Spleen (tissue), 11 donors: ENCODE data around the gene CSN1S1. TPM values are rescaled to one million over a fixed set of nuclear protein-coding genes. Genes with fewer than 3 reads are reported as not detected.

ENCODE experiments used
- DNase-seq: peaks from one replicate; pipeline ENCODE4 v3.0.0-alpha.2; 2020
- H3K27ac ChIP-seq, 8 donors: fragments of 200-600 bp; sonication (generic) in 7 of 8; 1 replicate in 4 of 8; 2 replicates in 4 of 8; pipeline versions ENCODE4 v1.5.0 to v1.8.0; 2016 to 2021; ENCODE audit warnings: inconsistent platforms in 4 of 8, mild to moderate bottlenecking in 4 of 8, moderate library complexity in 1 of 8
- H3K27me3 ChIP-seq, 7 donors: fragments of 200-600 bp; sonication (generic) in 6 of 7; replicated peaks in 1 of 7; 1 replicate in 4 of 7; 2 replicates in 3 of 7; pipeline versions ENCODE4 v1.5.0 to v1.8.0; 2016 to 2021; ENCODE audit warnings: inconsistent platforms in 3 of 7, mild to moderate bottlenecking in 1 of 7
- H3K36me3 ChIP-seq, 6 donors: fragments of 200-600 bp; sonication (generic) in 5 of 6; 1 replicate in 4 of 6; 2 replicates in 2 of 6; pipeline versions ENCODE4 v1.5.0 to v1.8.0; 2016 to 2021; ENCODE audit warnings: inconsistent platforms in 2 of 6
- H3K4me1 ChIP-seq, 6 donors: fragments of 200-600 bp; sonication (generic) in 5 of 6; 1 replicate in 3 of 6; 2 replicates in 3 of 6; pipeline versions ENCODE4 v1.5.0 to v1.8.0; 2016 to 2021; ENCODE audit warnings: inconsistent platforms in 3 of 6
- H3K4me3 ChIP-seq, 8 donors: fragments of 200-600 bp; sonication (generic) in 7 of 8; 1 replicate in 4 of 8; 2 replicates in 4 of 8; pipeline versions ENCODE4 v1.5.0 to v1.8.0; 2016 to 2021; ENCODE audit warnings: inconsistent platforms in 4 of 8, mild to moderate bottlenecking in 4 of 8, moderate library complexity in 2 of 8
- H3K9me3 ChIP-seq, 8 donors: fragments of 200-600 bp; sonication (generic) in 7 of 8; 1 replicate in 4 of 8; 2 replicates in 4 of 8; pipeline versions ENCODE4 v1.5.0 to v1.8.0; 2016 to 2021; ENCODE audit warnings: inconsistent platforms in 4 of 8
- CTCF ChIP-seq, 11 experiments: fragments of 200-600 bp in 7 of 11; fragments of 450-650 bp in 4 of 11; sonication (generic) in 4 of 11; IDR thresholded peaks in 8 of 11; conservative IDR thresholded peaks in 3 of 11; 1 replicate in 7 of 11; 2 replicates in 4 of 11; pipeline versions ENCODE4 v1.4.0 to v1.8.0; 2016 to 2021; ENCODE audit warnings: antibody characterized with exemption in 11 of 11, inconsistent platforms in 4 of 11, mild to moderate bottlenecking in 1 of 11
- POLR2A ChIP-seq, 3 donors: fragments of 450-650 bp; IDR thresholded peaks; one replicate each; pipeline ENCODE4 v1.5.1; 2017; ENCODE audit warnings: antibody characterized with exemption in 3 of 3, mild to moderate bottlenecking in 1 of 3
- POLR2AphosphoS5 ChIP-seq, 3 donors: sonication (generic); formaldehyde crosslinking; IDR thresholded peaks; one replicate each; pipeline ENCODE4 v1.5.1; 2017; ENCODE audit warnings: antibody characterized with exemption in 3 of 3
- WGBS, 5 donors: extraction: QIAGEN DNeasy Blood & Tissue Kit in 3 of 5; methylation state at CpG; one replicate each; pipeline versions ENCODE4 v1.1.5 to v1.1.7; 2013 to 2018; 5-methylcytosine and 5-hydroxymethylcytosine counted together
- intact Hi-C: fragments of 100-400 bp; cut with DNase I; formaldehyde crosslinking; loops from one replicate; pipeline ENCODE4 v1.15.0; 2023; ENCODE audit warnings: low total_unique reads
- polyA plus RNA-seq, 3 donors: library from polyadenylated mRNA; stranded (reverse); fragments of 200-250 nt; gene quantifications; one replicate each; pipeline ENCODE4 v1.2.1, GENCODE V29; 2013
- total RNA-seq, 7 donors: library from RNA; depleted of rRNA in 3 of 7; stranded (reverse); fragments of >200 nt in 3 of 7; fragmentation: NEBNext Ultra II Directional in 4 of 7; extraction: Animal tissue kit (Norgen Biotek cat#: 25700) in 4 of 7; gene quantifications; one replicate each; pipeline versions ENCODE4 v1.1.0 to v1.2.1, GENCODE V29; 2016 to 2021
- donor health status: healthy with polysubstance abuse.
- donor health status: DM: no; HTN: no; CAD: no; lungs with moderate emphysema.
- donor health status: DM: no; HTN: no; CAD: no.
- donor health status: Bipolar disorder and iron deficiency.
- donor health status: healthy.
- donor health status: DM: no; HTN: no; CAD: no.
- donor health status: DM: yes; HTN: yes; CAD: no.

Gene CSN1S1
- total and polyA plus RNA-seq, 10 donors = not detected

DNA sequence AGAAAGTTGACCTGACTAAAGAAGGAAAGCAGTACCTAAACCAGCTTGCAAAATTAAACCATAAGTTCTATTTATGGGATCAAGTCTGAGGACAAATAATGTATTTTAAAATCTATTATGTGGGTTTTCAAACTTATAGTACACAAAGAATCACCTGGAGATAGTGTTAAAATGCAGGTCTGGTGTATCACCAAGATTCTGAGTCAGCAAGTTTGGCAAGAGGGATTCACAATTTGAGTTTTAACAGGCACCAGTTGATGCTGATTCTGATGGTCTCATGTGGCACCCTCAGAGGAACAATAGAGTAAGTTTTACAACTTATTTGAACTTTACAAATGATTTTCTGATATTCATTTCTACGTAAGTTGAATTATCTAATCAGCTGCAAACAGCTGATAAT lies 55.8 kb downstream of the CSN1S1 start:
- no peak for DNase-seq
- intact Hi-C loops = no loop called here
- no peak for TF ChIP-seq POLR2A (IDR thresholded peaks at IDR 0.05)
- no peak for TF ChIP-seq POLR2AphosphoS5 (IDR thresholded peaks at IDR 0.05)
- TF ChIP-seq CTCF (IDR thresholded peaks at IDR 0.05 in 8 of 11, conservative IDR thresholded peaks at IDR 0.05 in 3 of 11) = no peak
- Histone ChIP-seq H3K9me3 (no peaks in the 10 kb centered on the region), H3K27ac (no peak overlapping the region), H3K27me3 (no peaks in the 10 kb centered on the region), H3K36me3 (no peaks in the 10 kb centered on the region), H3K4me1 (no peaks in the 10 kb centered on the region), H3K4me3 (no peak overlapping the region)
- WGBS, 5 donors = 80 to 95% (median 86%) methylated on average over 1 of the region's 1 CpG

DNA sequence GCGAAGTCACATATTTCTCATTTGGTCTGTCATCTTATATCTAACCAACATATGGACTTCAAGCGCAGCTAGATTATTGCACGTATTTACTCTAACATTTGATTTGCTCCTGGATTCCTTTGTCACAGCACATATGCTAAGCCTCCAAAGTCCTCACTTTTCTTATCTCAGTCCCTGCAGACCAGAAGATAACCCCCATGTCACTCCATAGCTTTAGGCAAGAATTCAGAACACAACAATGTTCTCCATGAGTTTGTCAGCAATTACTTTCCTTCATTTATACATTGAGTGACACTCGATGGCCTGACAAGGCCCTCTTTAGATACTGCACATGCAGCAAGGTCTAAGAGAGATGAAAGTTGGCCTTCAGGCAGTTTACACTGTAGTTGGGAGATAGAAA lies 60.1 kb downstream of the CSN1S1 start:
- H3K4me3 ChIP-seq = no peak overlapping the region
- no peaks in the 10 kb centered on the region for H3K27me3 ChIP-seq
- 85 to 92% (median 86%) methylated on average over 4 of the region's 4 CpGs for WGBS, 5 donors
- TF ChIP-seq CTCF (IDR thresholded peaks at IDR 0.05 in 8 of 11, conservative IDR thresholded peaks at IDR 0.05 in 3 of 11) = no peak
- TF ChIP-seq POLR2AphosphoS5 (IDR thresholded peaks at IDR 0.05) = no peak
- TF ChIP-seq POLR2A (IDR thresholded peaks at IDR 0.05) = no peak
- no peaks in the 10 kb centered on the region for H3K36me3 ChIP-seq
- H3K4me1 ChIP-seq = no peaks in the 10 kb centered on the region
- H3K27ac ChIP-seq = no peak overlapping the region
- H3K9me3 ChIP-seq = no peaks in the 10 kb centered on the region
- DNase-seq = no peak
- intact Hi-C loops = no loop called here

- Histone ChIP-seq H3K4me1 (no peaks in the 10 kb centered on the region), H3K27ac (no peak overlapping the region), H3K27me3 (no peaks in the 10 kb centered on the region), H3K4me3 (no peak overlapping the region), H3K9me3 (no peaks in the 10 kb centered on the region), H3K36me3 (no peaks in the 10 kb centered on the region)
- DNase-seq = no peak
- intact Hi-C loops = no loop called here
- 71 to 85% (median 78%) methylated on average over 5 of the region's 5 CpGs for WGBS, 5 donors
- TF ChIP-seq CTCF (IDR thresholded peaks at IDR 0.05 in 8 of 11, conservative IDR thresholded peaks at IDR 0.05 in 3 of 11) (no peak), POLR2A (IDR thresholded peaks at IDR 0.05) (no peak), POLR2AphosphoS5 (IDR thresholded peaks at IDR 0.05) (no peak)
These were observed 63.9 kb downstream of the CSN1S1 start for GRCh38 chr4:69994782-69995181.

DNA sequence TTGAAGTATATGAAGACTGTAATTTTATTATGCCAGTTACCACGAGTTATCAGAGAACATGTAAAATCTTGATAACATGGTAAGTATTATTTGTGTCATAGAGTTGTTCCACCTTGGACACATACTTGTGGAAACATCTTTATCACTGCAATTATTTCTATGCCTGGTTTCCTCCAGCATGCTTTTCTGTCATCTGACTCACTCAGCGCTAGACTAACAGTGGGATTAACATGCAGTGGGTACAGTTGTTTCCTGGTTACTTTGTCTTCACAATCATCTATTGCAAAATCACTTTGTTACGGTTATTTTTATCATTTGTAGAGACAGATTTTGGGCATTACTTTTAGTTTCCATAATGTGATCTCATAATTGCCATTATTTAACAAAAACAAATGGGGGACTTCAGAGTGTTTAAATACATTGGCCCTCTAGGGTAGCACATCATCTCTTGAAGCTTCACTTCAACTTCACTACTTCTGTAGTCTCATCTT lies 64.7 kb downstream of the CSN1S1 start, which contains the start of gene STATH:
Gene STATH (plus strand): TSS at position 441 of the 491 bp plus-strand sequence. CDS start 2,472 bp downstream, outside the sequence.
- no peak for TF ChIP-seq CTCF (IDR thresholded peaks at IDR 0.05 in 8 of 11, conservative IDR thresholded peaks at IDR 0.05 in 3 of 11)
- TF ChIP-seq POLR2AphosphoS5 (IDR thresholded peaks at IDR 0.05) = no peak
- TF ChIP-seq POLR2A (IDR thresholded peaks at IDR 0.05) = no peak

More for the DNA sequence above, 64.7 kb downstream of the CSN1S1 start, which contains the start of gene STATH:
- Histone ChIP-seq H3K27me3 (no peaks in the 10 kb centered on the region), H3K9me3 (no peaks in the 10 kb centered on the region), H3K4me3 (no peak within 1 kb of the TSS), H3K27ac (no peak within 1 kb of the TSS), H3K36me3 (no peaks in the 10 kb centered on the region), H3K4me1 (no peaks in the 10 kb centered on the region)
- intact Hi-C loops = no loop called here
- DNase-seq = no peak
- WGBS, 5 donors = 67 to 91% (median 74%) methylated on average over 3 of the region's 3 CpGs

Other genes with a start within 250 kb of the CSN1S1 start
- gene SULT1B1, start 170.4 kb upstream of the CSN1S1 start, total RNA-seq = 10 to 100 TPM; 14.4 to 53.1 (median 33.4) TPM
- 1 to 10 TPM; 1.1 to 4.3 (median 1.4) TPM for gene SULT1B1, start 170.4 kb upstream of the CSN1S1 start, polyA plus RNA-seq
- not detected for gene SULT1E1, start 70.9 kb upstream of the CSN1S1 start, total RNA-seq
- gene SULT1E1, start 70.9 kb upstream of the CSN1S1 start, polyA plus RNA-seq = not detected
- not detected for gene CSN2, start 34.7 kb downstream of the CSN1S1 start, total RNA-seq
- not detected for gene CSN2, start 34.7 kb downstream of the CSN1S1 start, polyA plus RNA-seq
- not detected for gene STATH, start 64.9 kb downstream of the CSN1S1 start, total RNA-seq
- gene STATH, start 64.9 kb downstream of the CSN1S1 start, polyA plus RNA-seq = not detected
- not detected for gene HTN3, start 97.4 kb downstream of the CSN1S1 start, total RNA-seq
- gene HTN3, start 97.4 kb downstream of the CSN1S1 start, polyA plus RNA-seq = not detected
- not detected for gene HTN1, start 119.4 kb downstream of the CSN1S1 start, total RNA-seq
- not detected for gene HTN1, start 119.4 kb downstream of the CSN1S1 start, polyA plus RNA-seq
- not detected for gene PRR27, start 223.2 kb downstream of the CSN1S1 start, total RNA-seq
- gene PRR27, start 223.2 kb downstream of the CSN1S1 start, polyA plus RNA-seq = not detected